Ovary (tissue), 3 donors: ENCODE measurements around the gene RGS19.

Experiments
- POLR2A ChIP-seq: fragments of 450-650 bp; IDR thresholded peaks from one replicate; pipeline ENCODE4 v1.6.1; 2017; ENCODE audit warnings: antibody characterized with exemption, mild to moderate bottlenecking, moderate library complexity
- TF ChIP-seq, protein P1 (sequence below), 3 donors: fragments of 450-650 bp in 2 of 3; fragments of 200-600 bp in 1 of 3; IDR thresholded peaks; one replicate each; pipeline versions ENCODE4 v1.5.1 to v1.8.0; 2016 to 2022; ENCODE audit warnings: antibody characterized with exemption in 3 of 3, mild to moderate bottlenecking in 1 of 3
- donor health status: DM: no; HTN: no; CAD: no.

- no peak for TF ChIP-seq POLR2A
- TF ChIP-seq, protein P1, sequence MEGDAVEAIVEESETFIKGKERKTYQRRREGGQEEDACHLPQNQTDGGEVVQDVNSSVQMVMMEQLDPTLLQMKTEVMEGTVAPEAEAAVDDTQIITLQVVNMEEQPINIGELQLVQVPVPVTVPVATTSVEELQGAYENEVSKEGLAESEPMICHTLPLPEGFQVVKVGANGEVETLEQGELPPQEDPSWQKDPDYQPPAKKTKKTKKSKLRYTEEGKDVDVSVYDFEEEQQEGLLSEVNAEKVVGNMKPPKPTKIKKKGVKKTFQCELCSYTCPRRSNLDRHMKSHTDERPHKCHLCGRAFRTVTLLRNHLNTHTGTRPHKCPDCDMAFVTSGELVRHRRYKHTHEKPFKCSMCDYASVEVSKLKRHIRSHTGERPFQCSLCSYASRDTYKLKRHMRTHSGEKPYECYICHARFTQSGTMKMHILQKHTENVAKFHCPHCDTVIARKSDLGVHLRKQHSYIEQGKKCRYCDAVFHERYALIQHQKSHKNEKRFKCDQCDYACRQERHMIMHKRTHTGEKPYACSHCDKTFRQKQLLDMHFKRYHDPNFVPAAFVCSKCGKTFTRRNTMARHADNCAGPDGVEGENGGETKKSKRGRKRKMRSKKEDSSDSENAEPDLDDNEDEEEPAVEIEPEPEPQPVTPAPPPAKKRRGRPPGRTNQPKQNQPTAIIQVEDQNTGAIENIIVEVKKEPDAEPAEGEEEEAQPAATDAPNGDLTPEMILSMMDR (IDR thresholded peaks at IDR 0.05), result no peak
Observed at GRCh38 chr20:64043768-64044167, 35.5 kb downstream of the RGS19 start.
